D341Med (cell line): ENCODE results near the gene STARD5.
A peak's percentile ranks its signal among the peaks of the same experiment; 100 is the strongest.

ENCODE experiments used
- DNase-seq: peaks from one replicate; pipeline ENCODE4 v3.0.0; 2012; ENCODE audit warnings: low spot score

STARD5 gene

DNA sequence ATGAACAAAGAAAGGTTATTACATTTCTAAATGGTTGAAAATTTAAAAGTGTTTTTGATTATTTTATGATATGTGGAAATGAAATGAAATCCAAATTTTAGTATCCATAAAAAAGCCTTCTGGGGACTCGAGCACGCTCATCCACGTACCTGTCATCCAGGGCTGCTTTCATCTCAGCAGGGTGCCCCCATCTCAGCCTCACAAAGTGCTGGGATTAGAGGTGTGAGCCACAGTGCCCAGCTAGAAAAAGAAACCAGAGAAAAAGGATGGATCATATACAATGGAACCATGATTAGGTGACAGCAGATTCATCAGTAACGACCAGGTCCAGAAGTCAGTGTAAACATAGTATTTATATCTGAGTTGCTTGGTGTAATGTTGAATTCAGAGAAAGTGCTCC is 49.7 kb downstream of the STARD5 start:
- no peak for DNase-seq

DNA sequence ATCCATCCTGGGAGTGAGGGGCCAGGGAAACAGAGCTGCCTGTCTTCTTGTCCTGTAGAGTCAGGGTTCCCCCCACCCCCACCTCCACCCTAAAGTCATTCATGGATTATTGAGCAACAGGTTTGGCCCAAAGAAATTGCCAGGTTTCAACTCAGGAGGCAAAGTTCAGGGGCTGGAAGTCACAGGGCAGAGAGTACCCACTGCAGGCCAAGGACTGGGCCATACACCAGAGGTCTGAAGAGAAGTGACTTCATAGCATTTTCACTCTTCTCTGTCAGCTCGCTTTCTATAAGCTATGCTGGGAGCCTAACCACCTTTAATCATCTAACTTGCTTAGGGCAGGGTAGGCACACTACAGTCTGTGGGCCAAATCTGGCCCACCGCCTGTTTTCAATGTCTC is 50.1 kb downstream of the STARD5 start:
- DNase-seq, result no peak

DNA sequence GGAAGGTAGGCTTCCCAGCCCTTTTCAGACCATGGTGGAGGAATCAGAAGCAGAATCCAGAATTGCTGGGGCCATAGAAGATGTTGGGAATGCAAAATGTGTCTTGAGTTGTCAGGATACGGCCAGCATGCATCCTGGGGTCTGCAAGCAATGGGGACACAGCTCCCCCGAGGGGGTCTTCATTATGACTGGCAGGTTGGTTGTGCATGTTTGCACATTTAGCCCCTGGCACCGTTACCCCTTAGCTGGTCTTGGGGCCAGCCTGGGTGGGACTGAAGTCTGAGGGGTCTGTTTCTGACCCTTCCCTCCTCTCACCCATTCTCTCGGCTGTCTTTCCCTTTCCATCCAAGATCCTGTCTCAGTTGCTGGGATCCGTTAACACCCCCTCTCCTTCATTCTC is 50.7 kb downstream of the STARD5 start:
- DNase-seq, result no peak

DNA sequence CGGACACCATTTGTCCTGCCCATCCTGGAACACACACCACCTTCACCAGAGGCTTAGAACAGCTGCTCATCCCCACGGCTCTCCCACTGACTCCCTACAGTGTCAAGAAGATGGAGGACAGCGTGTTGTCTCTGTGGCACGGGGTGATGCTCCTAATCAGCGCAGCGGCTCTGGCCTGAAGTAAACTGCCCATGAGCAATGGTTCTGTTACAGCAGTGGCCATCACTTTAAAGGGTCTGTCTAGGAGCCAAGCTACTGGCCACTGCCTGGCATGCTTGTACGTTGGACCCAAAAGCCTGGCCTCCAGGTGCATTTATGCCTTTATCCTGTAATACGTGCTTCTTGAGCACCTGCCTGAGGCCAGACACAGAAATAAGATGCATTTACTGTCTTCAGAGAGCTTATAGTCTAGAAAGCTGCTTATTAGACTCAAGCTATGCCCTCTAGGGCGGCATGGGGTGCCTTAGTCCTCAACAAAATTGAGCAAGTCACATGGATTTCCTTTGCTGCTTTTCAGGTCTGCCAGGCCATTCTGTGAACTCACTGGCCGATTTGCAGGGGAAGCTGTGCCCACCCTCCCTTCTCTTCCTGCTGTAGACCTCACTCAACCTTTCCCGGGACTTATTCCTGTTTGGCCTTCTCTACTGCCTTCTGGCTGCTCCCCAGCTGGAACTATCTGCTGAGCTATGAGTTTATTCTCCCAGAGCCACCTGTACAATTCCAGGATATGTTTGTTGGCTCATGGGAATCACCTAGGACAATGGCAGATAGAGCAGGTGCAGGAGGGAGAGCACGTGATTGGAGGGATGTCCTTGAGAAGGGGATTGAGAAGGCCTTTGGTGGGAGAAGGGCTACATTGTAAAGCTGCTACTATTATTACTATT is 51.9 kb downstream of the STARD5 start:
- DNase-seq, result no peak

DNA sequence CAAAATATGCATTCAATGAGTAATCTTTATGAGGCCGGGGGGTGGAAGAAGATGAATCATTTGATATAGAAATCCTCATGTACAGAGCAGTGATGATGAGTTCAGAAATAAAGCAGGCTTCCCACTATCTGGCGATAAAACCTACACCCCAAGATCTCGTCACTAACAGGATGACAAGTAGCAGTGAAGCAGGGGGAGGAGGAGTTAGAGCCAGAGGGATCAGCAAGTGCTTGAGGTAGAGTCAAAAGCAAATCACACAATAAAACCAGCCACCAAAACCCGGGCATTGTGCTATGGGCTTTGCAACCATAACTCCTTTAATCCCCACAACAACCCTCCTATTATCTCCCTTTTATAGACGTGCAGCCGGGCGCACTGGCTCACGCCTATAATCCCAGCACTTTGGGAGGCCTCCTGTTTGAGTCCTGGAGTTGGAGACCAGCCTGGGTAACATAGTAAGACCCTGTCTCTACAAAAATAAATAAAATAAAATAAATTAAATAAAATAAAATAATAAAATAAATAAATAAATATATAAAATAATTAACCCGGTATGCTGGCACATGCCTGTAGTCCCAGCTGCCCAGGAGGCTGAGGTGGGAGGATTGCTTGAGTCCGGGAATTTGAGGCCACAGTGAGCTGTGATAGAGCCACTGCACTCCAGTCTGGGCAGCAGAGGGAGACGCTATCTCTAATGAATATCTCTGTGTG is 53.0 kb downstream of the STARD5 start:
- DNase-seq, result no peak

DNA sequence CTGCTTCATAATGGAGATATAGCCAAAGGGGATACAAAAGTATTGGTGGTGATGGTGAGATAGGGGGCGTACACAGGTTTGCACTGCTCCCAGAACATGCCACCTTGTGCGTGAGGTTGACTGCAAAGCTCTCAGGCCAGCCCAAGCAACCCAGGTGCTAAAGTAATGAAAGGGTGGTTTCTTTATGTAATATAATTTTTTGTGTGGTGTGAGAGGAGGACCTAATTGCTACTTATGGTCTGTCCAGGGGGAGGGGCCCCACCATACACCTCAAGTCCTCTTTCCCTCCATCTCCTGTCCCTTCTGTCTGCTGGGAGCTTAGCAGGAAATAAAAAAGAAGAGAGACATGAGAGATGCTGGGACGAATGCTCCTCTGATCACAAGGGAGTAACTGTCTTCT is 53.8 kb downstream of the STARD5 start:
- no peak for DNase-seq

DNA sequence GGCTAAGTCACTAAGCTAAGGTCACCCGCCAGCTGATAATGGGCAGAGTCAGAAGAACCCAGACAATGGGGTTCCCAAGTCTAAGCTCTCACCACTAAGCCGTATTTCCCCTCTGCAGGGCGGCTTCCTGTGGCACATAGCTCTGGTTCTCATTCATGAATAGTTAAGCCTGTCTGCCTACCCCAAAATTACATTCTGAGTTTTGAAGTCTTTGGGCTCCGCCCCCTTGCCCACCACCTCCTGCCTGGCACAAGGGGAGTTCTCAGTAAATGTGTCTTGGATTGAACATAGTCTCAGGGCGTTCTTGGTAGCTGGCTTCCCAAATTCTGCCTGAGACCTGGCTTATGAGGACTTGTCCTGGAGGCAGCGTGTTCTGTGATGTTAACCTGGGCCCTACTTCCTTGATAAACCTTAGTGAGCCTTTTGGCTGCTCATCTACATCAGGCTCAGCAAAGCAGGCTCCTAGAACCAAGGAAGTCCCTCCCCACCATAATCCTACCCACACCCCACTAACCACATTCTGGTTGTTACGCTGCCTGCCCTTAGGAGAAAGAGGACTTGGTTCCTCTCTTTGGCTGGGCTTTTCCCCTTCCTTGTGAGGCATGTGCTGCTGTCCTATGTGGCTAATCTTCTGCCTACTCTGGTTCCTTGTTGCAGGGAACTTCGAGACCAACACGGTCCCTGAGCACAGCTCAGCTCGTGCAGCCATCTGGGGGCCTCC is 54.9 kb downstream of the STARD5 start:
- no peak for DNase-seq

DNA sequence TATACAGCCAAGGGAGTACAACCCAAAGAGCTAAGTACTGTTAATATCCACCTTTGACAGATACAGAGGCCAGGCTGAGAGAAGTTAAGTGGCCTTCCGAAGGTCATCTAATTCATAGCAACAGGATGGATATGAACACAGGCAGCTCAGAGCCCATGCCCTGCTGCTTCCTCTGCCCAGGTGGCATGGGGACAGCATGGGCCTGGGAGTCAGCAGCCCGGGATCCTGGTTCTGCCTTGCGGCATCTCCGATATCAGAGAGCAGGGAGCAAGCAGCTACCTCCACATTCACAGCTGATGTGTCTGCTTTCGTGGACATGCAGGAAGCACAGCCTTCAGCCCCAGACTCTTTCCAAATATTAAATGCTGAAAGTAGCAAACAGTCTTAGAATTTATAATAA is 55.6 kb downstream of the STARD5 start:
- no peak for DNase-seq

DNA sequence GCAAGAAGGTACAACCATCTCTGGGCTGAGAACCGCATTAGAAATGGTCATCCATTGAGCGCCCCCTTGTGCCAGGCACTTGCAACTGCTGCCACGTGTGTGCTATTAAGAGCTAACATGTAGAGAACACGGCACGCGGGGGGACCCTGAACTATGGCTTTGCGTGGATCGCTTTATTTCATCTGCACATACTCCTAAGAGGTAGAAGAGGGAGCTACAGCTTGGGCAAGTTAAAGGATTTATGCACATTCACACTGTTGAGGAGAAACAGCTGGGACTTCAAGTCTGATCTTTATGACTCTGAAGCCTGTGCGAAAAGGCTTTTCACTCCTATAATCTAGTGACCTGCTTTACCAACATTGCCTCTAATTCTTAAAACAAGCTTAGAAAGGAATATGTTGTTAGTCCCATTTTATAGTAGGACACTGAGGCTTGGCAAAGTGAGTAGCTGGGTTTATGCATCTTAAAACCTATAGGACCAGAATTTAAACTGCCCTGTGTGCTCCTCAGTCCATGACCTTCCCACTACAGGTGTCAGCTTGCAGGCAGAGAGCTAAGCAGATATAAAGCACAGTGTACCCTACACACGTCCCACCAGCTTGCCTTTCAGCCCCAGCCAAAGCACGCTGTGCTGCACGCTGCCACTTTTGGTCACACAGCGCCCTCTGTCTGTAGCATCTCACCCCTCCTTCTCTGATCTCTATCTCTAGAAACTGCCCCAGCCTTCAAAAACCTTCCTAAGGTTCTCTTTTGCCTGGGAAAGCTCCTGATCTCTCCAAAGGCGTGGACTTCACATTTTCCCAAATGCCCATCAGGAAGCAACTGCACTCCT is 57.8 kb downstream of the STARD5 start:
- DNase-seq, result peak; percentile 86

DNA sequence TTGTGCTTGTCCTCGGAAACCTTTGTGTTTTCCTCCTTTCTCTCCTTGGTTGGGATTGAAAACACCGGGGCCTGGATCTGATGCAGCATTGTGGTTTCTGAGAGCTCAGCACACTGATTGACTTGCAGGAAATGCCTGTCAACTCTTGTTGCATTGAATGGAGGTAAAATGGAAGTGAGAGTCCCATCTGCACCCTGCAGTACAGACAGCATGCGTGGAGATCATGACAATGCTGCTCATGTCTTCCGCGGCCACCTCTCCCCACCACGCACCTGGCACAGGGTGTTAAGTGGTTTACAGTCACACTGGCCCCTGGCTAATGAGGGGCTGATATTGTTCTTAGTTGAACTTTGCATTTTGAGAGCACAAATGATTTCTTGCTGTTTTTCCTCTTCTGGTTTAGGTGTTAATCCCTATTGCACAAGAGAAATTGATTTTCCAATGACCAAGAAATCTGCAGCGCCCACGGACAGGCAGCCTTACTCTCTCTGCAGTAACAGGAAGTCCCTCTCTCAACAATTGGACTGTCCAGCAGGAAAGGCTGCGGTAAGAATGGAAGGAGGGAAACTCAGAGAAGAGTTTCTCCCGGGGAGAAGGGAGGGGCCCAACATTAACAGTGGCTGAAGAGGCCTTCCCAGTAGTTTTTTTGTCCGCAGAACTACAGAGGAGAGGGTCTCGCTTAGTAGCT is 58.5 kb downstream of the STARD5 start:
- DNase-seq, result no peak

DNA sequence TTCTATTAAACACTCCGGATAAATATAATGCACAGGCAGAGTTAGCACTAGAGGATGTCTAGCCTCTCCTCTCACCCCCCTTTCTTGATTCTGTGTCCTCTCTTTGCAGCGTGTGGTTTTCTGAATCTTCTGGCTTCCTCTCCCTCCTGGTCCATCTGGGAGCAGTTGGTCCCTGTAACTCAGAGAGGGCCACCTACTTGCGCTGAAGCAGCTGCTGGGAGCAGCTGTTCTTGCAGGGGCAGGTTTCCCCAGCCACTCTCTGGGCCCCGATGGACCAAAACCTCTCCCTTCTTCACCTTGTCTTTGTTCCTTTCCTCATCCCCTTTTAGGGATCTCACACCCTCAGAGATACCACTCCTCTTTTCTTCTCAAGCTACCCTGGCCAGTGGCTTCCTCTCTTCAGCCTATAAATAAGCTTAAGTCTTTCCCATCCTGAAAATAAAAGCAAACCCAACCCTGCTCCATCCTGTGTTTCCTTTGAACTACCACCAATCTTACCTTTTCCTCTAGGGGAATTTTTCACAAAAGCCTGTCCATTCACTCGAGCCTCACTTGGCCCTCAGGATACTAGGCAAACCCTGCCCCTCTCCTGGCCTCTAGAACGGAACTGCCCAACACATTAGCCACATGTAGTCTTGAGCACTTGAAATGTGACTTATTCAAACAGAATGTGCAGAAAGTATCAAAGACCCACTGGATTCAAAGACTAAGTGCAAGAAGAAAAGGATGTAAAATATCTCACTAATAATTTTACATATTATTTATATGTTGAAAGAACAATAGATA is 59.7 kb downstream of the STARD5 start:
- DNase-seq, result no peak

DNA sequence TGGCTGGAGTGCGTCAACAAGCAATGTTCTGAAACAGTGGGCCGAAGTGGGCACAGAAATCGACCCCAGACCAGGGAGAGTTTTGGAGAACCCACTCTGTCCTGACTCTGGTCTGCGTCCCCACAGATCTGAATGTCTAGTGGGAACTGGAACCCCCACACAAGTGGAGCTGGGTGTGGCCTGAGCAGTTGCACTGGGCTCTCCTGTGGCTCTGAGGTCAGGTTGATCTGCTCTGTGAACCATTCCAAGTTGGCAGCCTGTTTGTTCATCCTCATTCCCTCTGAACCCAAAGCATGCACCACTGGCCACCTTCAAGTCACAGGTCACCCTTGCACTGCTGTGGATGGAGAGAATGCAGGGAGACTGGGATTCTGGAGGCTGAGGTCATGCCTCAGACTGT is 60.5 kb downstream of the STARD5 start:
- no peak for DNase-seq

DNA sequence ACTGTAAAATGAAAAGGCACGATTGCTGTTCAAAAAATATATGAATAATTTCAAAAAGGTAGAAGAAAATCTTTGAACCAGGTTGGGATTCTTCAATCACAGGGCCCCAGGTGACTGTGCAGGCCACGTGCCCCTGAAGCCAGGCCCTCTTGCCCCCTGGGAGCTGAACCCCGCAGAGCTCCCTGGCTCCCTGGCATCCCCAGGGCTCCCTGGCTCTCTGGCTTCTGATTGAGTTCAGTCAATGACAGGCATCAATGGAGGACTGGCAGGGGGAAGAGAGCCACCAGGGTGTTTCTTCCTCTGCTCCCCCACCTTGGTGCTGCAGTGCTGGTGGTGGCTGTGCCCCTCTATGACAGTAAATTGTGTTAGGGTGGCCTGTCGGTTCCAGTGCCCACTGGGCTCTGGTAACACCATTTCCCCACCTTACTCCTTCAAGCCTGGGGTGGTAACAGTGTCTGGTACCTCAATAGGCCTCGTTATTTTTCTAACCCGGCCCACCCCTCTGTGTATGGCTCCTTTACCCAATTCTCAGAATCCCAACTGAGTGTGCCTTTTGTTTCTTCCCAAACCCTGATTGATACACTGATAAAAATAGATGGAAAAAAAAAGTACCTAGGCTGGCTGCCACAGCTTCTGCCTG is 62.6 kb downstream of the STARD5 start:
- DNase-seq, result no peak

DNA sequence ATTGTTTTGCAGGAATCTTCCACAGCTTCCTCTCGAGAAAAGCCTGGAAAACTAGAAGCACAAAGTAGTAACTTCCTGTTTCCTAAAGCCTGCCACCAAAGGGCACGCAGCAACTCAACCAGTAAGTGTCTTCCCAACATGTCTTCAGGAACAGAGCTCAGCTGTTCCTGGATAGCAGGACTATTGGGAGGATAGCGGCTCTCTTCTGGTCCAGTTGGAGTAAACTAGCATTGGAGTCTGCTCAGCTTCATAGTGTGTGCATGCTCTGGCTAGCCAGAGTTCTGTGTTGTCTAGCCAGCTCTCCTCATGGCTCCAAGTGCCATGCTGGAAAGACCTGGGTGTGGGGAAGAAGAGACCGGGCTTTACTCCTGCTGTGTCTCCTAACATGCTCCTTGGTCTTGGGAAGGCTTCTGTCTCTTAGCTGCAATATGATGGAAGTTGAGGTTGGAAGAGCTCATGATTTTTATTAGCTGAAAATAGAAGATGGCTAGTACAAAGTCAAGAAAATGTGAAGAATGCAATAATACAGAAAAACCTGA is 64.1 kb downstream of the STARD5 start:
- no peak for DNase-seq
